BJ (cell line): ENCODE measurements around the gene SF3B3. TPM values are rescaled to one million over a fixed set of nuclear protein-coding genes. Genes with fewer than 3 reads are reported as not detected.

Experiments used
- CTCF ChIA-PET: fragments of 350-600 bp; formaldehyde crosslinking; extraction: SDS; loops from one replicate; lab custom pipeline; 2021; ENCODE audit warnings: antibody characterized with exemption, inconsistent platforms; lab: Yijun Ruan, JAX
- POLR2A ChIA-PET: fragments of 300-600 bp; sonication (Branson Sonifier 250); formaldehyde crosslinking; extraction: SDS; loops from one replicate; lab custom pipeline; 2021; ENCODE audit warnings: antibody characterized with exemption; lab: Charles Lee
- DNase-seq: peaks from one replicate; pipeline ENCODE4 v3.0.0-alpha.2; 2011; ENCODE audit warnings: low read depth
- H3K27me3 ChIP-seq: 2 replicates; pipeline ENCODE4 v1.6.0; 2011; ENCODE audit warnings: low read length; ENCODE audit not compliant: control insufficient read depth, insufficient read depth
- H3K36me3 ChIP-seq: 2 replicates; pipeline ENCODE4 v1.5.1; 2011; ENCODE audit warnings: low read length; ENCODE audit not compliant: control insufficient read depth, insufficient read depth
- H3K4me3 ChIP-seq: 2 replicates; pipeline ENCODE4 v1.5.1; 2011; ENCODE audit warnings: low read depth, mild to moderate bottlenecking, control low read depth, low read length
- CTCF ChIP-seq: IDR thresholded peaks from 2 replicates; pipeline ENCODE4 v1.5.1; 2011; ENCODE audit warnings: low read depth, mild to moderate bottlenecking, control low read depth, inconsistent platforms, low read length, moderate library complexity; ENCODE audit not compliant: insufficient read depth
- polyA plus RNA-seq: library from polyadenylated mRNA; depleted of rRNA; stranded (reverse); fragments of >200 nt; gene quantifications from 2 replicates; pipeline ENCODE4 v1.2.3, GENCODE V29; 2011

The SF3B3 gene
- polyA plus RNA-seq, 1 experiment, result 89.5 TPM

GRCh38 chr16:70478169-70478568, 45.4 kb upstream of the SF3B3 start:
- Histone ChIP-seq H3K27me3 (no peaks in the 10 kb centered on the region), H3K4me3 (no peak overlapping the region), H3K36me3 (peaks cover 25% of the 10 kb centered on the region)
- ChIA-PET POLR2A (no interaction called here), CTCF (interaction anchor here (1.0 to 1.4 kb wide), 2 partner anchors 108 to 131 kb away, joined by 3 read pairs; partner anchors contain the start of gene DDX19A)
- no peak for DNase-seq
- TF ChIP-seq CTCF, result no peak

- H3K36me3 ChIP-seq, result peaks cover 26% of the 10 kb centered on the region
- POLR2A ChIA-PET, result interaction anchor here (0.7 kb wide), 1 partner anchor 133 kb away, joined by 3 read pairs; no protein-coding TSS in a partner anchor
- H3K27me3 ChIP-seq, result no peaks in the 10 kb centered on the region
- no peak for TF ChIP-seq CTCF
- no peak overlapping the region for H3K4me3 ChIP-seq
- no peak for DNase-seq
- CTCF ChIA-PET, result interaction anchor here (1.0 to 1.4 kb wide), 2 partner anchors 109 to 132 kb away, joined by 3 read pairs; partner anchors contain the start of gene DDX19A
Observed at GRCh38 chr16:70478912-70479341, 44.7 kb upstream of the SF3B3 start.

GRCh38 chr16:70480127-70481105, 43.2 kb upstream of the SF3B3 start:
- ChIA-PET CTCF (interaction anchor here (0.5 kb wide), 1 partner anchor 44 kb away, joined by 4 read pairs; no protein-coding TSS in a partner anchor), POLR2A (no interaction called here)
- H3K27me3 ChIP-seq, result no peaks in the 10 kb centered on the region
- no peak for TF ChIP-seq CTCF
- H3K4me3 ChIP-seq, result no peak overlapping the region
- peaks cover 25% of the 10 kb centered on the region for H3K36me3 ChIP-seq
- no peak for DNase-seq

- POLR2A ChIA-PET, result no interaction called here
- peaks cover 26% of the 10 kb centered on the region for H3K36me3 ChIP-seq
Observed at GRCh38 chr16:70481929-70482536, 41.6 kb upstream of the SF3B3 start.

More at GRCh38 chr16:70481929-70482536, 41.6 kb upstream of the SF3B3 start:
- Histone ChIP-seq H3K4me3 (no peak overlapping the region), H3K27me3 (no peaks in the 10 kb centered on the region)
- CTCF ChIA-PET, result no interaction called here
- peak; percentile 9 for DNase-seq
- no peak for TF ChIP-seq CTCF
